Aorta (tissue), 5 donors: ENCODE data around the gene LASP1. TPM values are rescaled to one million over a fixed set of nuclear protein-coding genes. Genes with fewer than 3 reads are reported as not detected.
"Not testable (repeated sequence)": the region's sequence is repeated elsewhere in the genome, so short reads cannot be mapped to it uniquely, and the experiment has no call there.

Experiments
- ATAC-seq: fragments of 200-7000 bp; cut with Tn5 transposase; one replicate; pipeline ENCODE4 v1.9.1; 2022; ENCODE audit warnings: moderate library complexity; ENCODE audit not compliant: low FRiP score
- DNase-seq, 2 donors: peaks; one replicate each; pipeline ENCODE4 v3.0.0-alpha.2; 2020
- H3K27ac ChIP-seq, 2 donors: one replicate each; pipeline ENCODE4 v1.5.1; 2013; ENCODE audit warnings: low read length in 2 of 2, mild to moderate bottlenecking in 2 of 2, moderate library complexity in 2 of 2, control low read depth in 1 of 2, inconsistent platforms in 1 of 2, low read depth in 1 of 2
- H3K27me3 ChIP-seq, 2 donors: one replicate each; pipeline ENCODE4 v1.6.1; 2013; ENCODE audit warnings: control low read depth in 1 of 2, low read length in 1 of 2, mild to moderate bottlenecking in 1 of 2, moderate library complexity in 1 of 2; ENCODE audit not compliant: insufficient read depth in 2 of 2, control insufficient read depth in 1 of 2
- H3K36me3 ChIP-seq, 2 donors: one replicate each; pipeline ENCODE4 v1.6.1; 2013; ENCODE audit warnings: control low read depth in 1 of 2, low read length in 1 of 2, mild to moderate bottlenecking in 1 of 2; ENCODE audit not compliant: insufficient read depth in 2 of 2, control insufficient read depth in 1 of 2
- H3K4me1 ChIP-seq, 2 donors: one replicate each; pipeline ENCODE4 v1.6.1; 2013; ENCODE audit warnings: low read length in 2 of 2, control low read depth in 1 of 2, mild to moderate bottlenecking in 1 of 2, moderate library complexity in 1 of 2; ENCODE audit not compliant: insufficient read depth in 2 of 2, control insufficient read depth in 1 of 2
- H3K4me3 ChIP-seq, 2 donors: one replicate each; pipeline ENCODE4 v1.5.1; 2013; ENCODE audit warnings: low read length in 2 of 2, control low read depth in 1 of 2, mild to moderate bottlenecking in 1 of 2
- H3K9me3 ChIP-seq: one replicate; pipeline ENCODE4 v1.6.1; 2013; ENCODE audit warnings: mild to moderate bottlenecking, low read length; ENCODE audit not compliant: control insufficient read depth
- WGBS, 2 donors: extraction: QIAGEN DNeasy Blood & Tissue Kit; methylation state at CpG; one replicate each; pipeline ENCODE4 v1.1.7; 2013; 5-methylcytosine and 5-hydroxymethylcytosine counted together
- intact Hi-C, 2 donors: fragments of 100-400 bp; cut with DNase I; formaldehyde crosslinking; loops; one replicate each; pipeline versions ENCODE4 v1.14.2 to v1.15.0; 2022
- polyA plus RNA-seq, 2 donors: library from polyadenylated mRNA; stranded (reverse); fragments of 200-250 nt; gene quantifications; one replicate each; pipeline ENCODE4 v1.2.3, GENCODE V29; 2013
- total RNA-seq, 2 donors: library from RNA; stranded (reverse); fragmentation: NEBNext Ultra II Directional; extraction: Animal tissue kit (Norgen Biotek cat#: 25700); gene quantifications; one replicate each; pipeline ENCODE4 v1.2.1, GENCODE V29; 2021
- donor health status: healthy with polysubstance abuse.
- donor health status: Bipolar disorder and iron deficiency.
- donor health status: DM: no; HTN: no; CAD: no.
- donor health status: DM: no; HTN: no; CAD: no.
- donor health status: DM: yes; HTN: yes; CAD: no.

The LASP1 gene
- total and polyA plus RNA-seq, 4 donors, result 68.5 to 169 (median 107) TPM

- 46 to 48% methylated on average over 8 to 9 of the region's 9 CpGs for WGBS, 2 donors
- H3K4me3 ChIP-seq, result no peak overlapping the region
- peaks cover 0 to 1% of the 10 kb centered on the region in 2 donors for H3K4me1 ChIP-seq
- H3K9me3 ChIP-seq, result no peaks in the 10 kb centered on the region
- intact Hi-C loops, result no loop called here
- DNase-seq (peak in 1 of 2 donors; percentile 64), ATAC-seq (no peak)
- H3K27me3 ChIP-seq, result no peaks in the 10 kb centered on the region
- H3K27ac ChIP-seq, result peak overlapping the region in 1 of 2 donors; percentile 70
- peaks cover 0 to 2% of the 10 kb centered on the region in 2 donors for H3K36me3 ChIP-seq
Measured at GRCh38 chr17:38920374-38921291, 50.8 kb downstream of the LASP1 start.

GRCh38 chr17:38921756-38922411, 52.0 kb downstream of the LASP1 start:
- Histone ChIP-seq H3K4me3 (no peak overlapping the region), H3K4me1 (peaks cover 0 to 2% of the 10 kb centered on the region in 2 donors), H3K27me3 (no peaks in the 10 kb centered on the region), H3K9me3 (no peaks in the 10 kb centered on the region), H3K27ac (peak overlapping the region in 1 of 2 donors; percentile 39), H3K36me3 (peaks cover 0 to 2% of the 10 kb centered on the region in 2 donors)
- no peak for ATAC-seq
- intact Hi-C loops, result no loop called here
- DNase-seq, result peak in 1 of 2 donors; percentile 66
- 60 to 61% methylated on average over 13 of the region's 13 CpGs for WGBS, 2 donors

- Histone ChIP-seq H3K4me1 (peaks cover 0 to 2% of the 10 kb centered on the region in 2 donors), H3K36me3 (peaks cover 0 to 2% of the 10 kb centered on the region in 2 donors), H3K4me3 (no peak overlapping the region), H3K27ac (peak overlapping the region in 1 of 2 donors; percentile 39), H3K27me3 (no peaks in the 10 kb centered on the region), H3K9me3 (no peaks in the 10 kb centered on the region)
- 39 to 40% methylated on average over 6 of the region's 6 CpGs for WGBS, 2 donors
- peak; percentile 78 to 80 for DNase-seq
- intact Hi-C loops, result no loop called here
- peak; percentile 55 for ATAC-seq
Measured at GRCh38 chr17:38922538-38923297, 52.9 kb downstream of the LASP1 start.

GRCh38 chr17:38925263-38925995, 55.6 kb downstream of the LASP1 start, which contains the start of gene LASP1NB:
Gene LASP1NB, plus strand, starts transcription at chr17:38925614.
- WGBS, 2 donors, result 24 to 26% methylated on average over 14 of the region's 14 CpGs
- Histone ChIP-seq H3K36me3 (no peaks in the 10 kb centered on the region), H3K9me3 (no peaks in the 10 kb centered on the region), H3K4me1 (peaks cover 0 to 2% of the 10 kb centered on the region in 2 donors), H3K27ac (peak within 1 kb of the TSS; percentile 59 to 83), H3K4me3 (no peak within 1 kb of the TSS), H3K27me3 (no peaks in the 10 kb centered on the region)
- ATAC-seq (peak; percentile 51), DNase-seq (no peak)
- intact Hi-C loops, result no loop called here

GRCh38 chr17:38926293-38927070, 56.6 kb downstream of the LASP1 start:
- Histone ChIP-seq H3K9me3 (no peaks in the 10 kb centered on the region), H3K36me3 (no peaks in the 10 kb centered on the region), H3K27me3 (no peaks in the 10 kb centered on the region), H3K4me1 (peaks cover 0 to 2% of the 10 kb centered on the region in 2 donors), H3K4me3 (no peak overlapping the region), H3K27ac (peak overlapping the region; percentile 32 to 59)
- no peak for DNase-seq
- intact Hi-C loops, result no loop called here
- no peak for ATAC-seq
- 37 to 40% methylated on average over 2 of the region's 2 CpGs for WGBS, 2 donors

GRCh38 chr17:38930782-38931181, 60.9 kb downstream of the LASP1 start:
- H3K27ac ChIP-seq, ATAC-seq, H3K36me3 ChIP-seq, H3K4me3 ChIP-seq, H3K27me3 ChIP-seq, H3K9me3 ChIP-seq, intact Hi-C loops, DNase-seq, H3K4me1 ChIP-seq: not testable (repeated sequence)
- 76 to 85% methylated on average over 7 to 36 of the region's 36 CpGs for WGBS, 2 donors

- DNase-seq, H3K9me3 ChIP-seq, H3K27me3 ChIP-seq, H3K4me3 ChIP-seq, intact Hi-C loops, ATAC-seq, H3K4me1 ChIP-seq, H3K36me3 ChIP-seq, H3K27ac ChIP-seq: not testable (repeated sequence)
- WGBS, 2 donors, result 18 to 22% methylated on average over 9 of the region's 9 CpGs
Measured at GRCh38 chr17:38933962-38934361, 64.1 kb downstream of the LASP1 start.
